Ishikawa (cell line): Measurements from ENCODE around the gene AKIRIN1.

Experiments used
- CEBPB ChIP-seq: IDR thresholded peaks from 2 replicates; pipeline ENCODE4 v1.6.1; 2012
- CREB1 ChIP-seq: IDR thresholded peaks from 2 replicates; pipeline ENCODE4 v1.6.1; 2012; ENCODE audit warnings: low read depth
- EGR1 ChIP-seq: IDR thresholded peaks from 2 replicates; pipeline ENCODE4 v1.6.1; 2012
- EP300 ChIP-seq: IDR thresholded peaks from 2 replicates; pipeline ENCODE4 v1.6.1; 2012; ENCODE audit warnings: borderline replicate concordance
- FOXM1 ChIP-seq: IDR thresholded peaks from 2 replicates; pipeline ENCODE4 v1.6.1; 2012; ENCODE audit warnings: low read depth, borderline replicate concordance
- MAX ChIP-seq: IDR thresholded peaks from 2 replicates; pipeline ENCODE4 v1.6.1; 2012
- NFIC ChIP-seq: IDR thresholded peaks from 2 replicates; pipeline ENCODE4 v1.6.1; 2012
- RAD21 ChIP-seq: IDR thresholded peaks from 2 replicates; pipeline ENCODE4 v1.6.1; 2012; ENCODE audit warnings: low read depth
- TAF1 ChIP-seq: IDR thresholded peaks from 2 replicates; pipeline ENCODE4 v1.6.1; 2012; ENCODE audit warnings: low read depth, mild to moderate bottlenecking
- TCF12 ChIP-seq: IDR thresholded peaks from 2 replicates; pipeline ENCODE4 v1.6.1; 2012; ENCODE audit warnings: low read depth
- TEAD4 ChIP-seq: IDR thresholded peaks from 2 replicates; pipeline ENCODE4 v1.6.1; 2012
- YY1 ChIP-seq: IDR thresholded peaks from 2 replicates; pipeline ENCODE4 v1.6.1; 2012; ENCODE audit warnings: low read depth
- TF ChIP-seq, protein P1 (sequence below): IDR thresholded peaks from 2 replicates; pipeline ENCODE4 v1.6.1; 2012; ENCODE audit warnings: low read depth, mild to moderate bottlenecking
- TF ChIP-seq, protein P2 (sequence below): IDR thresholded peaks from 2 replicates; pipeline ENCODE4 v1.6.1; 2012

- no peak for TF ChIP-seq EGR1
- TF ChIP-seq CEBPB: no peak
- no peak for TF ChIP-seq MAX
- no peak for TF ChIP-seq RAD21
- no peak for TF ChIP-seq EP300
- no peak for TF ChIP-seq YY1
- no peak for TF ChIP-seq FOXM1
- TF ChIP-seq, protein P1, sequence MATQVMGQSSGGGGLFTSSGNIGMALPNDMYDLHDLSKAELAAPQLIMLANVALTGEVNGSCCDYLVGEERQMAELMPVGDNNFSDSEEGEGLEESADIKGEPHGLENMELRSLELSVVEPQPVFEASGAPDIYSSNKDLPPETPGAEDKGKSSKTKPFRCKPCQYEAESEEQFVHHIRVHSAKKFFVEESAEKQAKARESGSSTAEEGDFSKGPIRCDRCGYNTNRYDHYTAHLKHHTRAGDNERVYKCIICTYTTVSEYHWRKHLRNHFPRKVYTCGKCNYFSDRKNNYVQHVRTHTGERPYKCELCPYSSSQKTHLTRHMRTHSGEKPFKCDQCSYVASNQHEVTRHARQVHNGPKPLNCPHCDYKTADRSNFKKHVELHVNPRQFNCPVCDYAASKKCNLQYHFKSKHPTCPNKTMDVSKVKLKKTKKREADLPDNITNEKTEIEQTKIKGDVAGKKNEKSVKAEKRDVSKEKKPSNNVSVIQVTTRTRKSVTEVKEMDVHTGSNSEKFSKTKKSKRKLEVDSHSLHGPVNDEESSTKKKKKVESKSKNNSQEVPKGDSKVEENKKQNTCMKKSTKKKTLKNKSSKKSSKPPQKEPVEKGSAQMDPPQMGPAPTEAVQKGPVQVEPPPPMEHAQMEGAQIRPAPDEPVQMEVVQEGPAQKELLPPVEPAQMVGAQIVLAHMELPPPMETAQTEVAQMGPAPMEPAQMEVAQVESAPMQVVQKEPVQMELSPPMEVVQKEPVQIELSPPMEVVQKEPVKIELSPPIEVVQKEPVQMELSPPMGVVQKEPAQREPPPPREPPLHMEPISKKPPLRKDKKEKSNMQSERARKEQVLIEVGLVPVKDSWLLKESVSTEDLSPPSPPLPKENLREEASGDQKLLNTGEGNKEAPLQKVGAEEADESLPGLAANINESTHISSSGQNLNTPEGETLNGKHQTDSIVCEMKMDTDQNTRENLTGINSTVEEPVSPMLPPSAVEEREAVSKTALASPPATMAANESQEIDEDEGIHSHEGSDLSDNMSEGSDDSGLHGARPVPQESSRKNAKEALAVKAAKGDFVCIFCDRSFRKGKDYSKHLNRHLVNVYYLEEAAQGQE: no peak
- no peak for TF ChIP-seq TAF1
- TF ChIP-seq CREB1: no peak
- TF ChIP-seq NFIC: no peak
- no peak for TF ChIP-seq TEAD4
- TF ChIP-seq, protein P2, sequence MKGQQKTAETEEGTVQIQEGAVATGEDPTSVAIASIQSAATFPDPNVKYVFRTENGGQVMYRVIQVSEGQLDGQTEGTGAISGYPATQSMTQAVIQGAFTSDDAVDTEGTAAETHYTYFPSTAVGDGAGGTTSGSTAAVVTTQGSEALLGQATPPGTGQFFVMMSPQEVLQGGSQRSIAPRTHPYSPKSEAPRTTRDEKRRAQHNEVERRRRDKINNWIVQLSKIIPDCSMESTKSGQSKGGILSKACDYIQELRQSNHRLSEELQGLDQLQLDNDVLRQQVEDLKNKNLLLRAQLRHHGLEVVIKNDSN: no peak
- no peak for TF ChIP-seq TCF12
These were observed 26.2 kb downstream of the AKIRIN1 start for GRCh38 chr1:39017266-39017665.
